ENCODE data around the gene RPH3AL.
A peak's percentile ranks its signal among the peaks of the same experiment; 100 is the strongest.

RPH3AL gene

DNA sequence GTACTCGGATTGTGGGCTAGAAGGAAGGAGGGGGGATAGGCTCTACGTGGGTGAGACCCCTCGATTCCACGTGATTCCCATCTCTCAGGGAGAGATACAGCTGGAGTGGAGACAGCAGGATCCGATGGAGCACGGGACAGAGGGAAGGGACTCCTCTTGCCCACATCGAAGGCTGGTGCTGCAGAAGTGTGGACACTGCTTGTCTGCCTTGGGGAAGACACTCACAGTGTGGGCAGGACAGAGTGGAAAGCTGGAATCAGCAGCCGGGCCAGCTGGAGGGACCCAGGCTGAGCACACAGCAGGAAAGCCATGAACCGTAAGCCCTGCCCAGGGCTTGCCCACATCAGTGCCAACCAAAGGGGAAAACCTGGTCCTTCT, 42.1 kb upstream of the RPH3AL start:
- TF ChIP-seq, protein P1, sequence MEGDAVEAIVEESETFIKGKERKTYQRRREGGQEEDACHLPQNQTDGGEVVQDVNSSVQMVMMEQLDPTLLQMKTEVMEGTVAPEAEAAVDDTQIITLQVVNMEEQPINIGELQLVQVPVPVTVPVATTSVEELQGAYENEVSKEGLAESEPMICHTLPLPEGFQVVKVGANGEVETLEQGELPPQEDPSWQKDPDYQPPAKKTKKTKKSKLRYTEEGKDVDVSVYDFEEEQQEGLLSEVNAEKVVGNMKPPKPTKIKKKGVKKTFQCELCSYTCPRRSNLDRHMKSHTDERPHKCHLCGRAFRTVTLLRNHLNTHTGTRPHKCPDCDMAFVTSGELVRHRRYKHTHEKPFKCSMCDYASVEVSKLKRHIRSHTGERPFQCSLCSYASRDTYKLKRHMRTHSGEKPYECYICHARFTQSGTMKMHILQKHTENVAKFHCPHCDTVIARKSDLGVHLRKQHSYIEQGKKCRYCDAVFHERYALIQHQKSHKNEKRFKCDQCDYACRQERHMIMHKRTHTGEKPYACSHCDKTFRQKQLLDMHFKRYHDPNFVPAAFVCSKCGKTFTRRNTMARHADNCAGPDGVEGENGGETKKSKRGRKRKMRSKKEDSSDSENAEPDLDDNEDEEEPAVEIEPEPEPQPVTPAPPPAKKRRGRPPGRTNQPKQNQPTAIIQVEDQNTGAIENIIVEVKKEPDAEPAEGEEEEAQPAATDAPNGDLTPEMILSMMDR (IDR thresholded peaks at IDR 0.05; ENCODE audit: unreplicated experiment in 3 of 3), result no peak
- H3K36me3 Mint-ChIP-seq (ENCODE audit: low read depth), result no peaks in the 10 kb centered on the region
- H3K4me3 Mint-ChIP-seq, result no peak overlapping the region
- peaks cover 5% of the 10 kb centered on the region for H3K4me1 Mint-ChIP-seq
- no peaks in the 10 kb centered on the region for H3K9me3 Mint-ChIP-seq
- H3K27me3 Mint-ChIP-seq (ENCODE audit: low read depth), result peaks cover 2% of the 10 kb centered on the region
- H3K27ac Mint-ChIP-seq, result no peak overlapping the region

DNA sequence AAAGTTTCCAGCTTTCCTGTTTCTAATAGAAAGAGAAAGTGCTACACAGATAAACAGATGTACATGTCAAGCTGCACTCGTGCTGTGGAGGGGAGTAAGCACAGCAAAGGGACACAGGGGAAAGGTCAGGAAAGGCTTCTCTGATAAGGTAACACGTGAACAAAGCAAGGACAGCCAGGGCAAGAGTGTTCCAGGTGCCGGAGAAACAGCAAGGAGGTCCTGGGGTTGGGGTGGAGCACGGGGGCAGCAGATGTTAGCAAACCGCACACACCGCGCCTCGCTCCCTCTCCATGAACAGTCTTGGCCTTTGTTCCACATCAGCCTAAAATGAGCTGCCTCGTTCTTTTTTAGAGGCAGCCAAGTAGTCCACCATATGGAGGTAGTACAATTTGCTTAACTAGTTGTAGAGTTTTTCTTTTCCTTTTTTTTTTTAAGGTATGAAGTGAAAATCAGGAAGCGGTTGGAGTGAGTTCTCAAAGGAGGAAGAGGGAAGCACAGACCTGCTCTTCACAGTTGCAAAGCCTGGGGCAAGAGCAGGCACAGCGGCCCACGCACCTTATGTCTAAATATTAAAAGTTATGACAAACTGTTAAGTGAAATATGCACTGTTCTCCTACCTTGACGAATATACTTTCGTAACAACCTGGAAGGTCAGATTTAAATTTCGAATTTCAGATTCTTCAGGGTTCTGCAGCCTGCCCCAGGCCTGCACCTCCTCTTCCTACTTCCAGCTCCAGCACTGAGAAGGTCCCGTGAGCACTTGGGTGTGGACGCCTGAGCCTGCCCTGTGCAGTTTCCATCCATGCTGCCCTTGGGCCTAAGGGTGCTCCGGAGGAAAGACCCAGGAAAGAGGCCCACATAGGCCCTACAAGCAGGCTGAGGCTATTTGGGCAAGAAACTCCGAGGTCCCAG, 41.5 kb upstream of the RPH3AL start:
- TF ChIP-seq, protein P1 (IDR thresholded peaks at IDR 0.05; ENCODE audit: unreplicated experiment in 3 of 3), result no peak
- H3K36me3 Mint-ChIP-seq (ENCODE audit: low read depth), result no peaks in the 10 kb centered on the region
- peak overlapping the region in 1 of 3 experiments; percentile 34 for H3K27ac Mint-ChIP-seq
- H3K9me3 Mint-ChIP-seq, result no peaks in the 10 kb centered on the region
- peaks cover 3% of the 10 kb centered on the region for H3K27me3 Mint-ChIP-seq (ENCODE audit: low read depth)
- no peak overlapping the region for H3K4me3 Mint-ChIP-seq
- H3K4me1 Mint-ChIP-seq, result peaks cover 7% of the 10 kb centered on the region

DNA sequence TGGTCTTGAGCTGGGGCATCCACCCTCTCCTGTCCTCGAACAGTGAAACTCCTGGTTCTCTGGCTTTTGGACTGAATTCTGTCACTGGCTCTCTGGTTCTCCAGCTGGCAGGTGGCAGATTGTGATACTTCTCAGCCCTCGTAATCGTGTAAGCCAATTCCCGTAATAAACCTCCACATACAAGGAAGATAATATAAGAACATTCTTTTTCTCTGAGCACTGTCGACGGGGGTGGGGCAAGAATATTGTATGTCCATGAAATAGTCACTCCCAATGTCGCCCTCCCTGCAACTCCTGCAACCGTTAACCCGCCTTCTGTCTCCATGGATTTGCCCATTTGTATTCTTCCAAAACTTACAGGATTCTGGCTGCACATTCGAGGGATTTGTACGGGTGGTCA, 39.2 kb upstream of the RPH3AL start:
- H3K4me3 Mint-ChIP-seq, result no peak overlapping the region
- TF ChIP-seq, protein P1 (IDR thresholded peaks at IDR 0.05; ENCODE audit: unreplicated experiment in 3 of 3), result no peak
- no peak overlapping the region for H3K27ac Mint-ChIP-seq
- peaks cover 13% of the 10 kb centered on the region for H3K27me3 Mint-ChIP-seq (ENCODE audit: low read depth)
- no peaks in the 10 kb centered on the region for H3K36me3 Mint-ChIP-seq (ENCODE audit: low read depth)
- H3K4me1 Mint-ChIP-seq, result peaks cover 16% of the 10 kb centered on the region
- H3K9me3 Mint-ChIP-seq, result no peaks in the 10 kb centered on the region

DNA sequence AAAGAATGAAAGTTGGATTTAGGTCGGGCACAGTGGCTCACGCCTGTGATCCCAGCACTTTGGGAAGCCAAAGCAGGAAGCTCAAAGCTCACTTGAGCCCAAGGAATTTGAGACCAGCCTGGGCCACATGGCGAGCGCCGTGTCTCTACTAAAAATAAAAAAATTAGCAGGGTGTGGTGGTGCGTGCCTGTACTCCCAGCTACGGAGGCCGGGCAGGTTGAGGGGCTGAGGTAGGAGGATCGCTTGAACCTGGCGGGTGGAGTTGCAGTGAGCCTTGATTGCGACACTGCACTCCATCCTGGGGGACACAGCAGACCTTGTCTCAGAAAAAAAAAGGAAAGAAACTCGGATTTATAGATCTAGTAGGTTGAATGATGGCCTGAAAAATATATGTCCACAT, 37.4 kb upstream of the RPH3AL start:
- Mint-ChIP-seq H3K4me1 (peaks cover 22% of the 10 kb centered on the region), H3K9me3 (no peaks in the 10 kb centered on the region), H3K27ac (peak overlapping the region in 1 of 3 experiments; percentile 57), H3K27me3 (ENCODE audit: low read depth) (peaks cover 14% of the 10 kb centered on the region), H3K36me3 (ENCODE audit: low read depth) (no peaks in the 10 kb centered on the region), H3K4me3 (no peak overlapping the region)
- TF ChIP-seq, protein P1 (IDR thresholded peaks at IDR 0.05; ENCODE audit: unreplicated experiment in 3 of 3), result no peak

DNA sequence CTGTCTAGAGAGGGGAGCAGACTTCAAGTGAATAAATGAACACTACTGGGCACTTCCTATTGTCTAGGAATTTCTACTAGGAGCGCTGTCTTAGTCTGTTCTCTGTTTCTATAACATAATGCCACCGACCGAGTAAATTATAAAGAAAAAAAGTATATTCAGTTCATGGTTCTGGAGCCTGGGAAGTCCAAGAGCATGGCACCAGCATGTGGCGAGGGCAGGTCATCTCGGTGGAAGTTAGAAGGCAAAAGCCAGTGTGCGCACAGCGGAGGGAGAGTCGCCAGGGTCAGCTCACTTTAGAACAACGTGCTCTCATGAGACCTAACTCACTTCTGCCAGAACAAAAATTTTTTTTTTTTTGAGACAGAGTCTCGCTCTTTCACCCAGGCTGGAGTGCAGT, 35.5 kb upstream of the RPH3AL start:
- Mint-ChIP-seq H3K4me1 (peaks cover 37% of the 10 kb centered on the region), H3K27me3 (ENCODE audit: low read depth) (peaks cover 14% of the 10 kb centered on the region), H3K27ac (peak overlapping the region; percentile 12 to 37 (median 18)), H3K4me3 (peak overlapping the region; percentile 59 to 65 (median 60)), H3K36me3 (ENCODE audit: low read depth) (no peaks in the 10 kb centered on the region), H3K9me3 (no peaks in the 10 kb centered on the region)
- TF ChIP-seq, protein P1 (IDR thresholded peaks at IDR 0.05; ENCODE audit: unreplicated experiment in 3 of 3), result no peak
